Endothelial cell of umbilical vein (primary cell): ENCODE measurements around the gene NAA10. TPM values are rescaled to one million over a fixed set of nuclear protein-coding genes. Genes with fewer than 3 reads are reported as not detected.

Experiments
- BruUV-seq: library from RNA; stranded (reverse); fragments of 400-500 nt; replicated peaks from 2 replicates; lab custom pipeline; 2021; lab: Mats Ljungman, UMichigan
- CTCF ChIA-PET: fragments of 300-600, 350-600 bp; sonication (Branson Sonifier 250); formaldehyde crosslinking; loops from one replicate; lab custom pipeline; 2021; ENCODE audit warnings: antibody characterized with exemption, inconsistent platforms; lab: Charles Lee
- POLR2A ChIA-PET: fragments of 300-600, 350-600 bp; sonication (Branson Sonifier 250); formaldehyde crosslinking; loops from one replicate; lab custom pipeline; 2021; ENCODE audit warnings: antibody characterized with exemption, inconsistent platforms; lab: Charles Lee
- DNase-seq: peaks from one replicate; pipeline ENCODE4 v3.0.0-alpha.2; 2011; ENCODE audit warnings: low read depth, low spot score
- FAIRE-seq: peaks from 2 replicates; lab custom pipeline; 2011; peaks lifted over from hg19 to GRCh38; lab: Jason Lieb, UNC
- H2AFZ ChIP-seq: 2 replicates; pipeline ENCODE4 v1.6.0; 2012; ENCODE audit warnings: low read depth, low read length, control low read depth, inconsistent platforms
- H3K27ac ChIP-seq: 2 replicates; pipeline ENCODE4 v1.5.1; 2011; ENCODE audit warnings: low read depth, mild to moderate bottlenecking, control low read depth, low read length, moderate library complexity; ENCODE audit not compliant: insufficient read depth
- H3K27me3 ChIP-seq, 2 experiments: 2 replicates each; pipeline versions ENCODE4 v1.6.0 to v1.6.1; 2011; ENCODE audit warnings: low read length in 2 of 2, mixed read lengths in 1 of 2; ENCODE audit not compliant: control insufficient read depth in 2 of 2, insufficient read depth in 2 of 2
- H3K36me3 ChIP-seq, 2 experiments: 2 replicates in 1 of 2; 3 replicates in 1 of 2; pipeline ENCODE4 v1.5.1; 2011; ENCODE audit warnings: low read length in 2 of 2, mild to moderate bottlenecking in 1 of 2, moderate library complexity in 1 of 2; ENCODE audit not compliant: control insufficient read depth in 2 of 2, insufficient read depth in 2 of 2; ENCODE audit errors: extremely low read depth in 1 of 2
- H3K4me1 ChIP-seq: 3 replicates; pipeline ENCODE4 v1.5.1; 2011; ENCODE audit warnings: mild to moderate bottlenecking, low read length; ENCODE audit not compliant: control insufficient read depth, insufficient read depth; ENCODE audit errors: extremely low read depth
- H3K4me2 ChIP-seq: 2 replicates; pipeline ENCODE4 v1.6.1; 2011; ENCODE audit warnings: low read length, control low read depth, mixed read lengths; ENCODE audit not compliant: insufficient read depth
- H3K4me3 ChIP-seq, 3 experiments: fragments of 200-600 bp in 1 of 3; sonication (generic), shearing (Covaris generic) in 1 of 3; replicated peaks in 1 of 3; 2 replicates each; pipeline ENCODE4 v1.5.1; 2011 to 2016; ENCODE audit warnings: control low read depth in 3 of 3, low read length in 3 of 3, mild to moderate bottlenecking in 2 of 3, inconsistent platforms in 1 of 3, low read depth in 1 of 3, moderate library complexity in 1 of 3; ENCODE audit not compliant: insufficient read depth in 1 of 3
- H3K79me2 ChIP-seq: 2 replicates; pipeline ENCODE4 v1.6.0; 2012; ENCODE audit warnings: low read length, inconsistent platforms; ENCODE audit not compliant: control insufficient read depth, insufficient read depth
- H3K9ac ChIP-seq: replicated peaks from 2 replicates; pipeline ENCODE3; 2011; ENCODE audit warnings: low read length, control low read depth; ENCODE audit not compliant: insufficient read depth; ENCODE audit errors: extremely low read depth
- H3K9me1 ChIP-seq: replicated peaks from 3 replicates; pipeline ENCODE4 v1.6.0; 2011; ENCODE audit warnings: mild to moderate bottlenecking, low read length; ENCODE audit not compliant: control insufficient read depth, insufficient read depth; ENCODE audit errors: extremely low read depth
- H3K9me3 ChIP-seq: replicated peaks from 2 replicates; pipeline ENCODE4 v1.5.1; 2012; ENCODE audit warnings: low read length, inconsistent platforms; ENCODE audit not compliant: control insufficient read depth, insufficient read depth
- H4K20me1 ChIP-seq: replicated peaks from 2 replicates; pipeline ENCODE3; 2011; ENCODE audit warnings: mild to moderate bottlenecking, low read length; ENCODE audit not compliant: control insufficient read depth, insufficient read depth; ENCODE audit errors: extremely low read depth
- EZH2 ChIP-seq: IDR thresholded peaks from 2 replicates; pipeline ENCODE4 v1.6.1; 2012; ENCODE audit warnings: borderline replicate concordance, low read depth, mild to moderate bottlenecking, moderate library complexity, low read length, inconsistent platforms; ENCODE audit not compliant: severe bottlenecking
- FOS ChIP-seq: IDR thresholded peaks from 2 replicates; pipeline ENCODE4 v1.6.1; 2011; ENCODE audit warnings: mild to moderate bottlenecking, low read length, moderate library complexity, borderline replicate concordance; ENCODE audit not compliant: insufficient read depth
- GATA2 ChIP-seq: IDR thresholded peaks from 2 replicates; pipeline ENCODE4 v1.7.0; 2011; ENCODE audit warnings: low read depth, mild to moderate bottlenecking, moderate library complexity, mixed read lengths, low read length; ENCODE audit not compliant: insufficient read length, insufficient read depth
- JUN ChIP-seq: IDR thresholded peaks from 2 replicates; pipeline ENCODE4 v1.6.1; 2011; ENCODE audit warnings: borderline replicate concordance, low read depth; ENCODE audit not compliant: insufficient read length, insufficient read depth
- MAX ChIP-seq: IDR thresholded peaks from 2 replicates; pipeline ENCODE4 v1.6.1; 2011; ENCODE audit not compliant: insufficient read depth, insufficient read length
- MYC ChIP-seq: IDR thresholded peaks from one replicate; pipeline ENCODE4 v1.6.1; 2011; ENCODE audit warnings: mild to moderate bottlenecking, low read depth, low read length
- POLR2A ChIP-seq: IDR thresholded peaks from 2 replicates; pipeline ENCODE4 v1.6.1; 2012; ENCODE audit warnings: low read depth, mild to moderate bottlenecking, control low read depth, low read length
- POLR2AphosphoS5 ChIP-seq: IDR thresholded peaks from 2 replicates; pipeline ENCODE4 v1.6.1; 2012; ENCODE audit warnings: low read depth, mild to moderate bottlenecking, control low read depth, low read length, moderate library complexity; ENCODE audit not compliant: insufficient read depth
- dilution Hi-C: fragments of 300-500 bp; cut with MboI; formaldehyde crosslinking; loops from one replicate; pipeline ENCODE4 v1.15.0; 2019; ENCODE audit warnings: low sequenced_read_pairs; ENCODE audit not compliant: extremely low pct_ligation_motif_present
- intact Hi-C: fragments of 100-400 bp; cut with micrococcal nuclease; formaldehyde crosslinking; loops from one replicate; pipeline ENCODE4 v1.10.0; 2022
- polyA plus RNA-seq, 4 experiments: library from polyadenylated mRNA; depleted of rRNA in 3 of 4; stranded (reverse) in 3 of 4; unstranded in 1 of 4; fragments of >200 nt; gene quantifications; 2 replicates each; pipeline versions ENCODE4 v1.2.1 to v1.2.3, GENCODE V29; 2011 to 2012; ENCODE audit warnings: missing spikeins in 1 of 4
- total RNA-seq: library from RNA; stranded (reverse); gene quantifications from 2 replicates; pipeline ENCODE4 v1.2.3, GENCODE V29; 2021

Gene NAA10
- total and polyA plus RNA-seq, 2 donors (not counting 3 experiments of a cell fraction or from before 2014, with no cell fraction given), result 141 to 144 TPM

GRCh38 chrX:153937056-153937455, 2.2 kb upstream of the NAA10 start:
- FAIRE-seq (no peak), DNase-seq (no peak)
- dilution Hi-C loops, result no loop called here
- intact Hi-C loops, result no loop called here
- no peak overlapping the region for H3K9ac ChIP-seq
- H3K27ac ChIP-seq, result no peak overlapping the region
- H3K4me1 ChIP-seq, result peaks cover 3% of the 10 kb centered on the region
- H2AFZ ChIP-seq, result no peak overlapping the region
- H3K27me3 ChIP-seq, result no peaks in the 10 kb centered on the region
- no peaks in the 10 kb centered on the region for H4K20me1 ChIP-seq
- H3K79me2 ChIP-seq, result peaks cover 23% of the 10 kb centered on the region
- no peak overlapping the region for H3K4me3 ChIP-seq
- no peaks in the 10 kb centered on the region for H3K9me1 ChIP-seq
- no TSS peak for BruUV-seq
- H3K9me3 ChIP-seq, result no peaks in the 10 kb centered on the region
- ChIA-PET POLR2A (no interaction called here), CTCF (interaction anchor here (1.5 kb wide), 2 partner anchors 8 to 14 kb away, joined by 3 to 4 read pairs; no protein-coding TSS in a partner anchor)
- H3K36me3 ChIP-seq, result peaks cover 0 to 2% of the 10 kb centered on the region in 2 experiments
- H3K4me2 ChIP-seq, result no peak overlapping the region
- TF ChIP-seq JUN (no peak), GATA2 (no peak), MAX (no peak), FOS (no peak), POLR2A (no peak), POLR2AphosphoS5 (no peak), MYC (no peak), EZH2 (no peak)
